HepG2 (cell line): ENCODE measurements around the gene CISD2. TPM values are rescaled to one million over a fixed set of nuclear protein-coding genes. Genes with fewer than 3 reads are reported as not detected.

Experiments used
- ATAC-seq: fragments of 200-7000 bp; cut with Tn5 transposase; 3 replicates; pipeline ENCODE4 v1.9.1; 2020; ENCODE audit warnings: mild to moderate bottlenecking, moderate library complexity
- BruUV-seq: library from RNA; stranded (reverse); fragments of 400-500 nt; replicated peaks from 2 replicates; lab custom pipeline; 2021; lab: Mats Ljungman, UMichigan
- CTCF ChIA-PET: fragments of 300-600 bp; formaldehyde crosslinking; extraction: SDS; loops from one replicate; lab custom pipeline; 2021; ENCODE audit warnings: low total read pairs, inconsistent platforms, low intra/inter-chr PET ratio; lab: Yijun Ruan, JAX
- POLR2A ChIA-PET: fragments of 350-600 bp; sonication (Branson Sonifier 250); formaldehyde crosslinking; loops from one replicate; lab custom pipeline; 2020; ENCODE audit warnings: antibody characterized with exemption, inconsistent platforms; lab: Yijun Ruan, JAX
- DNase-seq: peaks from one replicate; pipeline ENCODE4 v3.0.0-alpha.2; 2015; ENCODE audit warnings: low spot score
- FAIRE-seq: peaks from 3 replicates; lab custom pipeline; 2011; peaks lifted over from hg19 to GRCh38; lab: Jason Lieb, UNC
- H2AFZ ChIP-seq: one replicate; pipeline ENCODE4 v1.6.1; 2011; ENCODE audit warnings: low read length, inconsistent platforms
- H3K27ac ChIP-seq: fragments of 300-600 bp; 3 replicates; pipeline ENCODE4 v1.8.0; 2011; ENCODE audit warnings: mixed run types, mild to moderate bottlenecking, mixed read lengths, low read length, inconsistent platforms; ENCODE audit not compliant: insufficient read depth; ENCODE audit errors: extremely low read length
- H3K27me3 ChIP-seq, 2 experiments: fragments of 200-600 bp in 1 of 2; 2 replicates in 1 of 2; 3 replicates in 1 of 2; pipeline versions ENCODE4 v1.6.0 to v1.8.0; 2011; ENCODE audit warnings: low read length in 2 of 2, mild to moderate bottlenecking in 2 of 2, moderate library complexity in 2 of 2, inconsistent platforms in 1 of 2; ENCODE audit not compliant: insufficient read depth in 2 of 2, control insufficient read depth in 1 of 2
- H3K36me3 ChIP-seq, 2 experiments: fragments of 200-600 bp in 1 of 2; replicated peaks in 1 of 2; 2 replicates in 1 of 2; 3 replicates in 1 of 2; pipeline versions ENCODE4 v1.5.1 to v1.8.0; 2011; ENCODE audit warnings: low read length in 2 of 2, inconsistent platforms in 1 of 2; ENCODE audit not compliant: insufficient read depth in 2 of 2, control insufficient read depth in 1 of 2
- H3K4me1 ChIP-seq: 2 replicates; pipeline ENCODE4 v1.5.1; 2012; ENCODE audit warnings: low read length, inconsistent platforms; ENCODE audit not compliant: insufficient read depth
- H3K4me2 ChIP-seq: 2 replicates; pipeline ENCODE4 v1.6.0; 2011; ENCODE audit warnings: low read depth, low read length, inconsistent platforms
- H3K4me3 ChIP-seq, 3 experiments: fragments of 200-600 bp in 1 of 3; sonication (generic), shearing (Covaris generic) in 1 of 3; replicated peaks in 1 of 3; 2 replicates each; pipeline ENCODE4 v1.5.1; 2011 to 2016; ENCODE audit warnings: low read length in 3 of 3, inconsistent platforms in 2 of 3, low read depth in 2 of 3, mild to moderate bottlenecking in 2 of 3, control low read depth in 1 of 3, mixed read lengths in 1 of 3; ENCODE audit not compliant: insufficient read depth in 1 of 3
- H3K79me2 ChIP-seq: one replicate; pipeline ENCODE4 v1.6.1; 2011; ENCODE audit warnings: low read length, inconsistent platforms; ENCODE audit not compliant: insufficient read depth
- H3K9ac ChIP-seq: 2 replicates; pipeline ENCODE4 v1.6.0; 2011; ENCODE audit warnings: mild to moderate bottlenecking, low read depth, low read length, inconsistent platforms; ENCODE audit not compliant: insufficient read depth
- H3K9me3 ChIP-seq: 2 replicates; pipeline ENCODE4 v1.5.1; 2012; ENCODE audit warnings: mild to moderate bottlenecking, low read length
- H4K20me1 ChIP-seq: 2 replicates; pipeline ENCODE4 v1.6.0; 2011; ENCODE audit warnings: inconsistent platforms, mild to moderate bottlenecking, low read length, moderate library complexity; ENCODE audit not compliant: insufficient read depth
- ATF2 ChIP-seq: sonication (generic); formaldehyde crosslinking; IDR thresholded peaks from 2 replicates; pipeline ENCODE4 v1.4.0; 2020; ENCODE audit warnings: missing genetic modification reagents
- CERS6 ChIP-seq: sonication (generic); formaldehyde crosslinking; IDR thresholded peaks from 2 replicates; pipeline ENCODE4 v1.5.0; 2020; ENCODE audit warnings: missing genetic modification reagents
- HOXA3 ChIP-seq: sonication (generic); formaldehyde crosslinking; IDR thresholded peaks from 2 replicates; pipeline ENCODE4 v1.5.0; 2020; ENCODE audit warnings: missing genetic modification reagents
- KAT2B ChIP-seq: fragments of 150-350 bp; IDR thresholded peaks from 2 replicates; pipeline ENCODE4 v1.6.1; 2014; ENCODE audit warnings: low read depth, low read length, borderline replicate concordance
- KDM4B ChIP-seq: sonication (generic); formaldehyde crosslinking; IDR thresholded peaks from 2 replicates; pipeline ENCODE4 v1.4.0; 2020; ENCODE audit warnings: missing genetic modification reagents
- KLF6 ChIP-seq: IDR thresholded peaks from 2 replicates; pipeline ENCODE4 v1.8.0; 2016; ENCODE audit warnings: missing biosample characterization, missing genetic modification reagents
- MED8 ChIP-seq: sonication (generic); formaldehyde crosslinking; IDR thresholded peaks from 2 replicates; pipeline ENCODE4 v1.8.1; 2023; ENCODE audit warnings: mild to moderate bottlenecking, missing genetic modification reagents; ENCODE audit not compliant: insufficient replicate concordance
- NFE2L1 ChIP-seq: sonication (generic); formaldehyde crosslinking; IDR thresholded peaks from 2 replicates; pipeline ENCODE4 v1.4.0; 2020; ENCODE audit warnings: missing genetic modification reagents, mild to moderate bottlenecking, borderline replicate concordance
- ZBTB21 ChIP-seq: sonication (generic); formaldehyde crosslinking; IDR thresholded peaks from 2 replicates; pipeline ENCODE4 v1.4.0; 2020; ENCODE audit warnings: missing genetic modification reagents
- WGBS: methylation state at CpG from one replicate; pipeline ENCODE4 v1.1.6; 2017; ENCODE audit warnings: low lambda C conversion rate; 5-methylcytosine and 5-hydroxymethylcytosine counted together
- in situ Hi-C: cut with HindIII; loops from 2 replicates; pipeline ENCODE4 v1.10.0; 2017; ENCODE audit warnings: low pct_unique_long_range_greater_than_20kb; ENCODE audit not compliant: extremely low pct_ligation_motif_present
- intact Hi-C: fragments of 100-400 bp; cut with micrococcal nuclease; formaldehyde crosslinking; loops from one replicate; pipeline ENCODE4 v1.10.0; 2022; ENCODE audit not compliant: unreplicated experiment
- polyA plus RNA-seq, 8 experiments: library from polyadenylated mRNA; depleted of rRNA in 3 of 8; stranded (reverse) in 7 of 8; unstranded in 1 of 8; fragments of >200 nt; fragmentation: Illumina TruSeq in 4 of 8; extraction: Trizol in 4 of 8; gene quantifications; 2 replicates each; pipeline versions ENCODE4 v1.2.1 to v1.2.3, GENCODE V29; 2011 to 2016; ENCODE audit warnings: low read depth in 4 of 8, missing spikeins in 1 of 8, mixed read lengths in 1 of 8; ENCODE audit not compliant: insufficient read depth in 1 of 8
- total RNA-seq, 5 experiments: library from RNA; depleted of rRNA; stranded (reverse); fragments of >200 nt; fragmentation: Illumina TruSeq; extraction: Trizol; gene quantifications; 2 replicates each; pipeline ENCODE4 v1.2.3, GENCODE V29; 2016; ENCODE audit warnings: low read depth in 1 of 5
- TF ChIP-seq, protein P1 (sequence below): IDR thresholded peaks from 2 replicates; pipeline ENCODE4 v1.6.1; 2012; ENCODE audit warnings: low read depth, low read length, improper control_type of control experiment
- TF ChIP-seq, protein P2 (sequence below): sonication (generic); formaldehyde crosslinking; IDR thresholded peaks from 2 replicates; pipeline ENCODE4 v1.4.0; 2020; ENCODE audit warnings: missing genetic modification reagents, borderline replicate concordance

CISD2 gene
- total and polyA plus RNA-seq, 2 of the 13 experiments (the other 11 are each of a cell fraction or from before 2014, with no cell fraction given) = 24.5 to 37.7 TPM

GRCh38 chr4:102878901-102879300 lies 10.1 kb downstream of the CISD2 start:
- TF ChIP-seq MED8 (no peak), KLF6 (CRISPR knock-in tag) (no peak), KAT2B (no peak), KDM4B (CRISPR knock-in tag) (no peak), HOXA3 (CRISPR knock-in tag) (no peak)
- TF ChIP-seq, all 625 proteins: peak for 0
- no peaks in the 10 kb centered on the region for H4K20me1 ChIP-seq
- CTCF ChIA-PET = no interaction called here
- WGBS = 94% methylated on average over 3 of the region's 3 CpGs
- intact Hi-C loops (loop anchor here (2.0 to 5.0 kb wide), 2 partner anchors 50 to 257 kb away; no protein-coding TSS in a partner anchor), in situ Hi-C loops (no loop called here)
- peaks cover 15% of the 10 kb centered on the region for H3K9me3 ChIP-seq
- H3K79me2 ChIP-seq = peaks cover 32% of the 10 kb centered on the region
- H3K4me3 ChIP-seq = no peak overlapping the region
- no peak overlapping the region for H3K9ac ChIP-seq
- H3K27me3 ChIP-seq = no peaks in the 10 kb centered on the region
- H3K4me1 ChIP-seq = peaks cover 34% of the 10 kb centered on the region
- POLR2A ChIA-PET = interaction anchor here (1.2 to 3.7 kb wide), 4 partner anchors 10 to 198 kb away, joined by 3 to 32 read pairs (median 12); partner anchors contain the start of genes CISD2, SLC9B2 and UBE2D3
- FAIRE-seq = no peak
- H3K27ac ChIP-seq = peak overlapping the region; percentile 65
- peaks cover 6 to 11% of the 10 kb centered on the region in 2 experiments; a peak in 3 of 5 replicates for H3K36me3 ChIP-seq
- ATAC-seq = peak; percentile 34
- peak overlapping the region; percentile 42; the same call in 1 of the 2 replicates for H3K4me2 ChIP-seq
- BruUV-seq = no TSS peak
- H2AFZ ChIP-seq = no peak overlapping the region
- no peak for DNase-seq

- H3K9me3 ChIP-seq = peaks cover 15% of the 10 kb centered on the region
- ChIA-PET POLR2A (interaction anchor here (2.2 kb wide), 1 partner anchor 53 kb away, joined by 12 read pairs; the partner anchor contains the start of gene UBE2D3), CTCF (no interaction called here)
- ATAC-seq (no peak), FAIRE-seq (no peak), DNase-seq (no peak)
- H4K20me1 ChIP-seq = no peaks in the 10 kb centered on the region
- H3K4me1 ChIP-seq = peaks cover 23% of the 10 kb centered on the region
- H3K27me3 ChIP-seq = no peaks in the 10 kb centered on the region
- peaks cover 6 to 13% of the 10 kb centered on the region in 2 experiments; a peak in 2 of 5 replicates for H3K36me3 ChIP-seq
- intact Hi-C loops (no loop called here), in situ Hi-C loops (no loop called here)
- no peak overlapping the region for H3K27ac ChIP-seq
- peaks cover 20% of the 10 kb centered on the region for H3K79me2 ChIP-seq
- no TSS peak for BruUV-seq
- WGBS = 95% methylated on average over 1 of the region's 1 CpG
- H3K4me3 ChIP-seq = no peak overlapping the region
- no peak overlapping the region for H2AFZ ChIP-seq
- H3K9ac ChIP-seq = no peak overlapping the region
- no peak overlapping the region for H3K4me2 ChIP-seq
- no peak for TF ChIP-seq NFE2L1
- TF ChIP-seq ZBTB21 (CRISPR knock-in tag) = no peak
- TF ChIP-seq CERS6 = no peak
- TF ChIP-seq, protein P1, sequence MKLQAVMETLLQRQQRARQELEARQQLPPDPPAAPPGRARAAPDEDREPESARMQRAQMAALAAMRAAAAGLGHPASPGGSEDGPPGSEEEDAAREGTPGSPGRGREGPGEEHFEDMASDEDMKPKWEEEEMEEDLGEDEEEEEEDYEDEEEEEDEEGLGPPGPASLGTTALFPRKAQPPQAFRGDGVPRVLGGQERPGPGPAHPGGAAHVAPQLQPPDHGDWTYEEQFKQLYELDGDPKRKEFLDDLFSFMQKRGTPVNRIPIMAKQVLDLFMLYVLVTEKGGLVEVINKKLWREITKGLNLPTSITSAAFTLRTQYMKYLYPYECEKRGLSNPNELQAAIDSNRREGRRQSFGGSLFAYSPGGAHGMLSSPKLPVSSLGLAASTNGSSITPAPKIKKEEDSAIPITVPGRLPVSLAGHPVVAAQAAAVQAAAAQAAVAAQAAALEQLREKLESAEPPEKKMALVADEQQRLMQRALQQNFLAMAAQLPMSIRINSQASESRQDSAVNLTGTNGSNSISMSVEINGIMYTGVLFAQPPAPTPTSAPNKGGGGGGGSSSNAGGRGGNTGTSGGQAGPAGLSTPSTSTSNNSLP = no peak
- TF ChIP-seq ATF2 (CRISPR knock-in tag) = no peak
- TF ChIP-seq, protein P2, sequence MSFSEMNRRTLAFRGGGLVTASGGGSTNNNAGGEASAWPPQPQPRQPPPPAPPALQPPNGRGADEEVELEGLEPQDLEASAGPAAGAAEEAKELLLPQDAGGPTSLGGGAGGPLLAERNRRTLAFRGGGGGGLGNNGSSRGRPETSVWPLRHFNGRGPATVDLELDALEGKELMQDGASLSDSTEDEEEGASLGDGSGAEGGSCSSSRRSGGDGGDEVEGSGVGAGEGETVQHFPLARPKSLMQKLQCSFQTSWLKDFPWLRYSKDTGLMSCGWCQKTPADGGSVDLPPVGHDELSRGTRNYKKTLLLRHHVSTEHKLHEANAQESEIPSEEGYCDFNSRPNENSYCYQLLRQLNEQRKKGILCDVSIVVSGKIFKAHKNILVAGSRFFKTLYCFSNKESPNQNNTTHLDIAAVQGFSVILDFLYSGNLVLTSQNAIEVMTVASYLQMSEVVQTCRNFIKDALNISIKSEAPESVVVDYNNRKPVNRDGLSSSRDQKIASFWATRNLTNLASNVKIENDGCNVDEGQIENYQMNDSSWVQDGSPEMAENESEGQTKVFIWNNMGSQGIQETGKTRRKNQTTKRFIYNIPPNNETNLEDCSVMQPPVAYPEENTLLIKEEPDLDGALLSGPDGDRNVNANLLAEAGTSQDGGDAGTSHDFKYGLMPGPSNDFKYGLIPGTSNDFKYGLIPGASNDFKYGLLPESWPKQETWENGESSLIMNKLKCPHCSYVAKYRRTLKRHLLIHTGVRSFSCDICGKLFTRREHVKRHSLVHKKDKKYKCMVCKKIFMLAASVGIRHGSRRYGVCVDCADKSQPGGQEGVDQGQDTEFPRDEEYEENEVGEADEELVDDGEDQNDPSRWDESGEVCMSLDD (CRISPR knock-in tag) = no peak
These were observed 12.6 kb downstream of the CISD2 start for GRCh38 chr4:102881343-102881742.
